ENCODE data around the gene TRMT11.

Gene TRMT11

GRCh38 chr6:126077810-126078776 is 91.8 kb downstream of the TRMT11 start:
- no peak for DNase-seq

- DNase-seq = no peak
These were observed 97.5 kb downstream of the TRMT11 start for GRCh38 chr6:126083875-126084274.

GRCh38 chr6:126086560-126086959 is 100.2 kb downstream of the TRMT11 start:
- DNase-seq = no peak

Measured in activated effector memory CD4-positive, alpha-beta T cell treated with Interleukin-2 at 50 U/mL for 16 hours (primary cell).